Measurements from ENCODE around the gene TSSC4.

Gene TSSC4

DNA sequence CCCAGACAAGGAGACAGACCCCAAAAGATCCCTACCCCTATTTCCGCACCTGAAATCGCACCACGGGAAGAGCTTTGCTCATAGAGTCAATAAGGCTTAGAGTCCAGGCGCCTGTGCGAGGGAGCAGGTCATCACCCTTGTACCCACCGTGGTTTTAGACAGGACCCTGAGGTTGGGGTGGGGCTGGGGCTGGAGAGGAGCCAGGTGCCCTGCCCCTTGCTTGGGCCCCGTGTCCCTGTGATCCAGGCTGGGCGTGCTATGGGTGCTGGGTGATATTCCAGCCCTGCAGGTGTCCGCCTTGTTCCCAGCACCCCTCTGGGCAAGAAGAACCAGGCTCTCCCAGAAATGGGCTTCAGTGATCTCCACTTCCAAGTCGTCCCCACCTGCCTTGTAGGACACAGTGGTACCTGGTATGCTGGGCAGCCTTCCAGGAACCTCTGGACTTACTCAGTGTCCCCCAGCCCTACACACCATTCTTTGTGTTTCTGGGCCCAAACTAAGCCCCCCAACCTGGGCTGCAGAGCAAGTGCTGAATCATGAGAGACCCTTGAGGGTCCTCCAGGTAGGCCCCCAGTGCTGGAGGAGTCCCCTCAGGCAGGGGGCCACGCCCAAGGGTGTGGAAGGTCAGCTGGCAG is 18.9 kb upstream of the TSSC4 start:
- Histone ChIP-seq H3K36me3 (ENCODE audit: control insufficient read depth in 2 of 2, insufficient read depth in 1 of 2, low read length in 2 of 2) (peaks cover 0 to 63% of the 10 kb centered on the region in 2 experiments; a peak in 1 of 3 replicates), H3K27ac (ENCODE audit: extremely low read depth, low read depth, low read length) (no peak overlapping the region), H3K4me1 (ENCODE audit: control insufficient read depth, insufficient read depth, low read length) (no peaks in the 10 kb centered on the region), H3K4me3 (ENCODE audit: low read depth, low read length) (no peak overlapping the region), H3K9me3 (ENCODE audit: control insufficient read depth, insufficient read depth, low read depth, low read length) (no peaks in the 10 kb centered on the region)
- POLR2A ChIA-PET = interaction anchor here (1.4 kb wide), 1 partner anchor 9 kb away, joined by 4 read pairs; no protein-coding TSS in a partner anchor
- CTCF ChIA-PET = no interaction called here
- TF ChIP-seq OVOL3 (tag by site-specific recombination; IDR thresholded peaks at IDR 0.05) (no peak), ZSCAN18 (tag by site-specific recombination; IDR thresholded peaks at IDR 0.05) (no peak), ZNF311 (tag by site-specific recombination; IDR thresholded peaks at IDR 0.05; ENCODE audit: borderline replicate concordance) (no peak), ZNF610 (tag by site-specific recombination; IDR thresholded peaks at IDR 0.05; ENCODE audit: borderline replicate concordance) (no peak), ZNF664 (tag by site-specific recombination; IDR thresholded peaks at IDR 0.05) (no peak), ZNF138 (tag by site-specific recombination; IDR thresholded peaks at IDR 0.05; ENCODE audit: borderline replicate concordance) (no peak), ZFP41 (tag by site-specific recombination; IDR thresholded peaks at IDR 0.05; ENCODE audit: borderline replicate concordance) (no peak), ZNF398 (tag by site-specific recombination; IDR thresholded peaks at IDR 0.05) (no peak), ZNF394 (tag by site-specific recombination; IDR thresholded peaks at IDR 0.05; ENCODE audit: borderline replicate concordance) (no peak), ZNF548 (tag by site-specific recombination; IDR thresholded peaks at IDR 0.05) (no peak), ZNF514 (tag by site-specific recombination; IDR thresholded peaks at IDR 0.05) (no peak), ZNF140 (tag by site-specific recombination; IDR thresholded peaks at IDR 0.05) (no peak), ELK4 (IDR thresholded peaks at IDR 0.05; ENCODE audit: borderline replicate concordance, low read depth, low read length) (no peak), PRDM1 (tag by site-specific recombination; IDR thresholded peaks at IDR 0.05) (no peak), ZNF16 (tag by site-specific recombination; IDR thresholded peaks at IDR 0.05; ENCODE audit: low read depth) (no peak), ZNF274 (IDR thresholded peaks at IDR 0.05; ENCODE audit: low read length) (no peak), ZNF274 (tag by site-specific recombination; IDR thresholded peaks at IDR 0.05; ENCODE audit: borderline replicate concordance) (no peak), ZNF704 (tag by site-specific recombination; IDR thresholded peaks at IDR 0.05) (no peak)

DNA sequence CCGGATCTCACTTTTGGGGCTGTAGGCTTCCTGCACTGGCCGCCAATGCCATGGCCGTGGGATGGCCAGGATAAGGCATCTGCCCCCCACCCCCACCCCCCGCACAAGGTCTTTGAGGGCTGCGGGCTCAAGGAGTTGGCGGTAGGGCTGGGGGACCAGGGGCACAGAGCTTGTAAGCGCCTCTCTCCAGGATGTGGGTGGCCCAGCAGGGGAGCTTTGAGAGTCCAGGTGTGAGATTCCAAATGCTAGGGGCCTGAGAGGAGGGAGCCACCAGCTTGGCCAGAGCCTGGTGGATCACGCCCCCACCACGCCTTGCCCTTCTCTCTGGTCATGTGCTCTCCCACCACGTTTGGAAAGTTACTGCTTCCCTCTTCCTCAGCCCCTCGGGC is 18.4 kb upstream of the TSSC4 start:
- POLR2A ChIA-PET = interaction anchor here (1.4 kb wide), 1 partner anchor 9 kb away, joined by 4 read pairs; no protein-coding TSS in a partner anchor
- H3K4me1 ChIP-seq (ENCODE audit: control insufficient read depth, insufficient read depth, low read length) = no peaks in the 10 kb centered on the region

More for the DNA sequence above, 18.4 kb upstream of the TSSC4 start:
- TF ChIP-seq KLF16 (tag by site-specific recombination; IDR thresholded peaks at IDR 0.05) (no peak), HOXA7 (CRISPR knock-in tag; IDR thresholded peaks at IDR 0.05; ENCODE audit: borderline replicate concordance) (no peak), ZFHX2 (tag by site-specific recombination; conservative IDR thresholded peaks at IDR 0.05) (peak; percentile 44), GLIS1 (tag by site-specific recombination; IDR thresholded peaks at IDR 0.05) (peak; percentile 57), EGR2 (tag by site-specific recombination; IDR thresholded peaks at IDR 0.05; ENCODE audit: low read depth) (peak; percentile 47)
- H3K9me3 ChIP-seq (ENCODE audit: control insufficient read depth, insufficient read depth, low read depth, low read length) = no peaks in the 10 kb centered on the region
- no peak overlapping the region for H3K27ac ChIP-seq (ENCODE audit: extremely low read depth, low read depth, low read length)
- H3K36me3 ChIP-seq (ENCODE audit: control insufficient read depth in 2 of 2, insufficient read depth in 1 of 2, low read length in 2 of 2) = peaks cover 0 to 68% of the 10 kb centered on the region in 2 experiments; a peak in 1 of 3 replicates
- no peak overlapping the region for H3K4me3 ChIP-seq (ENCODE audit: low read depth, low read length)
- CTCF ChIA-PET = interaction anchor here (0.6 to 1.2 kb wide), 3 partner anchors 8 to 196 kb away, joined by 3 to 5 read pairs (median 3); partner anchors contain the start of gene TSSC4
